ENCODE results near the gene SLC25A52.
A peak's percentile ranks its signal among the peaks of the same experiment; 100 is the strongest.
"Not testable (repeated sequence)": the region's sequence is repeated elsewhere in the genome, so short reads cannot be mapped to it uniquely, and the experiment has no call there.

Gene SLC25A52

DNA sequence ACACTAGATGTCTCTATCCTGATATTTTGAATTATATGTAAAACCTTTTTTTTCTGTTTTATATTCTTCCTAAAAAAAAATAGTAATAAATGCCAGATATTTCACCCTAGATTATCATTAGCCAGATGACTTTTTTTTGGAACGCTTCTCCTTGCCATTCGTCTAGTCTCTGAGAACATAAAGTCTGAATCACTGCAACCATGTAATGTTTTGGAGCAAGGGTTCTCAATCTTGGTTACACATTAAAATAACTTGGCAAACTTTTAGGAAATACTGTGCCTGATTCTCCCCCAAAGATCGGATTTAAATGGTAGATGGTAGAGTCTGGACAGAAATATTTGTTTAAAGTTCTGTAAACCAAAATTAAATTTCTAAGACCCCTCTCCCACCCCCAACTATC, 21.0 kb downstream of the SLC25A52 start:
- no peak for DNase-seq

GRCh38 chr18:31738460-31739407, 21.9 kb downstream of the SLC25A52 start:
- DNase-seq, result no peak

- peak; percentile 31 to 44 for DNase-seq
These were observed 24.1 kb downstream of the SLC25A52 start for GRCh38 chr18:31736630-31737029.

GRCh38 chr18:31731628-31732027, 29.1 kb downstream of the SLC25A52 start:
- DNase-seq, result no peak

DNA sequence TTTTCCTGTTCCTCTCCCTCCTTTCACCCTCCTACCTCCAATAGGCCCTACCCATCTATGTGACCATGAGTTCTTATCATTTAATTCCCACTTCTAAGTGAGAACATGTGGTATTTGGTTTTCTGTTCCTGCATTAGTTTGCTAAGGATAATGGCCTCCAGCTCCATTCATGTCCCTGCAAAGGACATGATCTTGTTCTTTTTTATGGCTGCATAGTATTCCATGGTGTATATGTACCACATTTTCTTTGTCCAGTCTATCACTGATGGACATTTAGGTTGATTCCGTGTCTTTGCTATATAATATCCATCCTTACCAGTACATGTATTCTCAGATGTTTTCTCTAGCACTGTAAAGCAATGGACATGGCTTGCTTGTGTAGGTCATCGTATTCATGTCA, 31.5 kb downstream of the SLC25A52 start:
- DNase-seq, result not testable (repeated sequence)

- no peak for DNase-seq
These were observed 36.5 kb downstream of the SLC25A52 start for GRCh38 chr18:31723990-31724711.

DNA sequence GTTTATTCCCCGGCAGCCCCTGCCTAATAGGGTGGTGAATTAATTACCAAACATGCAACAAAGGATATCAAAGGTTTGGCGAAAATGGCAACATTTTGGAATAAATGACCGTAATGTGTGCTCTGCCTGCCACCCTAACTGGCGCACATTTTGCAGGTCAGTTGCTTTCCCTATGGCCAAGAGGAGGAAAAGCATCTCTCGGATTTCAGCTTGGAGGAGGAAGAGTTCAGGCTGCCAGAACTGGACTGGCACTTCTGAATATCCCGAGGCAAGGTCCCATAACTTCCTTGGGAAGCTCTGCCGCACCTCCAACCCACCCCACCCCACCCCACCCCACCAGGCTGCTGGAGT, 37.1 kb downstream of the SLC25A52 start:
- no peak for DNase-seq

GRCh38 chr18:31722369-31722957, 38.2 kb downstream of the SLC25A52 start:
- DNase-seq, result peak; percentile 61 to 97

DNA sequence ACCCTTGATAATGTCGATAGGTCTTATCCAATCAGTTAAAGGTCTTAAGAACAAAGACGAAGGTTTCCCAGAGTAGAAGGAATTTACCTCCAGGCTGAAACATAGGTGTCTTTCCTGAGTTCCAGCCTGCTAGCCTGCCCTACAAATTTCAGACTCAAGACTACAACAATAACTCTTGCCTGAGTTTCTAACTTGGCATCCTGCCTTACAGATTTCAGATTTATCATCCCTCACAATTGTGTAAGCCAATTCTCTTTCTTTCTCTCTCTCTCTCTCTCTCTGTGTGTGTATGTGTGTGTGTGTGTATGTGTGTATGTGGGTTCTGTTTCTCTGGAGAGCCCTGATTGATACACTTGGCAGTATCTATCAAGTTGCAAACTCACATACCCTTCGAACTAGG, 39.1 kb downstream of the SLC25A52 start:
- no peak for DNase-seq

DNA sequence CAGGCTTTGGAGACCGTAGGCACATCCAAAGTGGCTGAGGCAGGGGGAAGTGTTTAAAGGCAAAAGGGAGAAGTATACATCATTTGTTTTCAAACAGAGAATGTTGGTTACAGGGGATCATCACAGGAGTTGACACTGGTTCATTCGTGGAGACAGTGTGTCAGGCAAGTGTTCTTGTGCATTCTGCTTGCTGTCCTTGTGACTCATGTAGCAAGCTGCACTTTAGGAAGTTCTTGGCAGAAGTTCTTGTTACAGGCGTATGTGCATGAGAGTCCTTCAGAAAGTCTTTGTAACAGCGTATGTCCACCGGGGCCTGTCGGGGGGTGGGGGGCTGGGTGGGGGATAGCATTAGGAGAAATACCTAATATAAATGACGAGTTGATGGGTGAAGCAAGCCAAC, 39.8 kb downstream of the SLC25A52 start:
- DNase-seq, result no peak

DNA sequence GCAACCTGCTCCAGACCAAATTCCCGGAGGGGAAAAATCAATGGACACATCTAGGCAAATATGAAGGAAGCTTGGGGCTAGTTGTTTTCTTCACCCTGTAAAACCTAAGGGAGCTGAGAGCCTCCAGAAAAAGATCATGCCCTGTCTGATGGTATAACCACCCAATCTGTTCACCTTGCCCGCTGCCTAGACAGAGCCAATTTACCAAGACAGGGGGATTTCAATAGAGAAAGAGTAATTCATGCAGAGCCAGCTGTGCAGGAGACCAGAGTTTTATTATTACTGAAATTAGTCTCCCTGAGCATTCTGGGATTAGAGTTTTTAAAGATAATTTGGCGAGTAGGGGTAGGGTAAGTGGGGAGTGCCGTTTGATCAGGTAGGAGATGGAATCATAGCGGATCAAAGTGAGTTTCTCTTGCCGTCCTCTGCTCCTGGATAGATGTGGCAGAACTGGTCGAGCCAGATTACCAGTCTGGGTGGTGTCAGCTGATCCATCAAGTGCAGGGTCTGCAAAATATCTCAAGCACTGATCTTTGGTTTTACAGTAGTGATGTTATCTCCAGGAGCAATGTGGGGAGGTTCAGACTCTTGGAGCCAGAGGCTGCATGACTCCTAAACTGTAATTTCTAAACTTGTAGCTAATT, 41.2 kb downstream of the SLC25A52 start:
- no peak for DNase-seq

- no peak for DNase-seq
These were observed 42.3 kb downstream of the SLC25A52 start for GRCh38 chr18:31718386-31718785.

DNA sequence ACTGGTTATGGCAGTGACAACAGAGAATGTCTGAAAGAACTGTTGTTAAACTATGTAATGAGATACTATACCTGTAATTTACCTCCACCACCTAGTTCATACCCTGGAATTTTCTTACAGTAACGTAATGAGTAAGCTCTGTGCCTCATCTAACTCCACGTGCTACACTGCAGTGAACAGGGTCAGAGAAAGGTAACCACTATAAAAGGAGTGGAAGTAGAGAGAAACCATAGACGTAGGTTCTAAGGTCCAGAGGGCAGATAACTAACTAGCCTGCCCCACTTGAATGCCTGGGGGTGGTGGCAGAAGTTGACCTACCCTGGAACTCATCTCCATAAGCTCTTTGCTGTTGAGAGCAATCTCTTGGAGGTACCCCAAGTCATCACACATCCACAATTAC, 44.3 kb downstream of the SLC25A52 start:
- DNase-seq, result no peak

GRCh38 chr18:31711365-31712172, 49.1 kb downstream of the SLC25A52 start:
- peak in 1 of 2 donors; percentile 23 for DNase-seq

DNA sequence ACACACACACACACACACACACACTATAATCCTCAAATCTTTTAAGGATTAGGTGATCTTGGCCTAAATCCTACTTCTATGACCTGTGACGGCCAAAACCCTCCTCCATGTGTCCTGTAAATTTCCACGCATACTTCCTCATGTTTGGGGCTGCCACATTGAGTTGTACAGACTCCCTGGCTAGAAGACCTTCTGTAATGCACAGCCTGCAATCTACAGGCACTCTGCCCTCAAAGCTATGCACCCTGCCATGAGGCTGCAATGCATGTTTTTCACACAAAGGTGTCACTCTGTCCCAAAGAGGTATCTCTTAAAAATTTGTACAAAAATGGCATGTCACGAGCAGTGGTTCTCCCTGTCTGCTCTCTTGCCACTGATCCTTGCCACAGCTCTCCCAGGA, 49.9 kb downstream of the SLC25A52 start:
- DNase-seq, result no peak

Data from inflammatory macrophage treated with lipopolysaccharide for 1 hour (primary cell).